SJCRH30 (cell line): ENCODE data around the gene CHST11. TPM values are rescaled to one million over a fixed set of nuclear protein-coding genes. Genes with fewer than 3 reads are reported as not detected.
"Not testable (repeated sequence)": the region's sequence is repeated elsewhere in the genome, so short reads cannot be mapped to it uniquely, and the experiment has no call there.

Source experiments
- DNase-seq, 2 experiments: peaks; one replicate each; pipeline ENCODE4 v3.0.0-alpha.2; 2015 to 2020
- H3K27ac ChIP-seq: fragments of 250-450 bp; sonication (Bioruptor Pico); 2 replicates; pipeline ENCODE4 v1.5.1; 2020; ENCODE audit warnings: mild to moderate bottlenecking, moderate library complexity
- H3K27me3 ChIP-seq: fragments of 250-450 bp; sonication (Bioruptor Pico); 2 replicates; pipeline ENCODE4 v1.5.1; 2020; ENCODE audit warnings: mild to moderate bottlenecking, moderate library complexity
- H3K36me3 ChIP-seq: fragments of 250-450 bp; sonication (Bioruptor Pico); 2 replicates; pipeline ENCODE4 v1.5.1; 2020; ENCODE audit warnings: mild to moderate bottlenecking, moderate library complexity
- H3K4me1 ChIP-seq: fragments of 250-450 bp; sonication (Bioruptor Pico); 2 replicates; pipeline ENCODE4 v1.5.1; 2020; ENCODE audit warnings: mild to moderate bottlenecking, moderate library complexity
- H3K4me3 ChIP-seq: fragments of 250-450 bp; sonication (Bioruptor Pico); 2 replicates; pipeline ENCODE4 v1.5.1; 2020; ENCODE audit warnings: mild to moderate bottlenecking, moderate library complexity
- H3K9me3 ChIP-seq: fragments of 250-450 bp; sonication (Bioruptor Pico); replicated peaks from 2 replicates; pipeline ENCODE4 v1.5.1; 2020; ENCODE audit warnings: mild to moderate bottlenecking, moderate library complexity
- total RNA-seq: library from RNA; depleted of rRNA; stranded (reverse); fragments of >200 nt; shearing (Covaris generic); gene quantifications from 2 replicates; pipeline ENCODE4 v1.2.3, GENCODE V29; 2014

The CHST11 gene
- total RNA-seq, 1 experiment from 2014 or later = 37.0 TPM

- Histone ChIP-seq H3K4me3 (no peak overlapping the region), H3K9me3 (no peaks in the 10 kb centered on the region), H3K27ac (no peak overlapping the region), H3K27me3 (no peaks in the 10 kb centered on the region), H3K36me3 (no peaks in the 10 kb centered on the region), H3K4me1 (peaks cover 3% of the 10 kb centered on the region; the same call in 1 of the 2 replicates)
- no peak for DNase-seq
Measured at GRCh38 chr12:104610513-104611235, 153.9 kb downstream of the CHST11 start.

GRCh38 chr12:104611671-104612070, 154.9 kb downstream of the CHST11 start:
- Histone ChIP-seq H3K4me1 (peaks cover 3% of the 10 kb centered on the region; the same call in 1 of the 2 replicates), H3K9me3 (no peaks in the 10 kb centered on the region), H3K27ac (no peak overlapping the region), H3K27me3 (no peaks in the 10 kb centered on the region), H3K4me3 (no peak overlapping the region), H3K36me3 (no peaks in the 10 kb centered on the region)
- DNase-seq = no peak

- H3K4me1 ChIP-seq, H3K9me3 ChIP-seq, H3K4me3 ChIP-seq, H3K27me3 ChIP-seq, H3K36me3 ChIP-seq, DNase-seq, H3K27ac ChIP-seq: not testable (repeated sequence)
Measured at GRCh38 chr12:104613372-104613771, 156.6 kb downstream of the CHST11 start.

- H3K4me1 ChIP-seq = peaks cover 14% of the 10 kb centered on the region
- H3K27me3 ChIP-seq = no peaks in the 10 kb centered on the region
Measured at GRCh38 chr12:104615048-104615561, 158.4 kb downstream of the CHST11 start.

GRCh38 chr12:104618691-104619090, 161.9 kb downstream of the CHST11 start:
- H3K27me3 ChIP-seq = no peaks in the 10 kb centered on the region
- DNase-seq = no peak
- peaks cover 26% of the 10 kb centered on the region for H3K4me1 ChIP-seq
- H3K27ac ChIP-seq = no peak overlapping the region
- no peaks in the 10 kb centered on the region for H3K9me3 ChIP-seq
- no peaks in the 10 kb centered on the region for H3K36me3 ChIP-seq
- H3K4me3 ChIP-seq = no peak overlapping the region

More at GRCh38 chr12:104615048-104615561, 158.4 kb downstream of the CHST11 start:
- no peak overlapping the region for H3K27ac ChIP-seq
- H3K9me3 ChIP-seq = no peaks in the 10 kb centered on the region
- no peaks in the 10 kb centered on the region for H3K36me3 ChIP-seq
- no peak overlapping the region for H3K4me3 ChIP-seq
- no peak for DNase-seq

GRCh38 chr12:104619305-104619704, 162.6 kb downstream of the CHST11 start:
- peaks cover 26% of the 10 kb centered on the region for H3K4me1 ChIP-seq
- no peaks in the 10 kb centered on the region for H3K27me3 ChIP-seq
- H3K9me3 ChIP-seq = no peaks in the 10 kb centered on the region
- no peak overlapping the region for H3K4me3 ChIP-seq
- H3K27ac ChIP-seq = peak overlapping the region; percentile 91
- H3K36me3 ChIP-seq = no peaks in the 10 kb centered on the region
- peak in 1 of 2 experiments; percentile 21 for DNase-seq

GRCh38 chr12:104620837-104621531, 164.2 kb downstream of the CHST11 start:
- Histone ChIP-seq H3K9me3 (no peaks in the 10 kb centered on the region), H3K27me3 (no peaks in the 10 kb centered on the region), H3K36me3 (no peaks in the 10 kb centered on the region), H3K4me1 (peaks cover 31% of the 10 kb centered on the region), H3K27ac (peak overlapping the region; percentile 91), H3K4me3 (no peak overlapping the region)
- DNase-seq = peak; percentile 53 to 74

GRCh38 chr12:104622928-104623327, 166.2 kb downstream of the CHST11 start:
- peaks cover 46% of the 10 kb centered on the region for H3K4me1 ChIP-seq
- H3K27ac ChIP-seq = no peak overlapping the region
- no peak overlapping the region for H3K4me3 ChIP-seq
- H3K9me3 ChIP-seq = no peaks in the 10 kb centered on the region
- no peak for DNase-seq
- H3K27me3 ChIP-seq = no peaks in the 10 kb centered on the region
- no peaks in the 10 kb centered on the region for H3K36me3 ChIP-seq

GRCh38 chr12:104623883-104624282, 167.1 kb downstream of the CHST11 start:
- H3K27me3 ChIP-seq = no peaks in the 10 kb centered on the region
- no peak for DNase-seq

GRCh38 chr12:104624529-104624928, 167.8 kb downstream of the CHST11 start:
- Histone ChIP-seq H3K4me3 (no peak overlapping the region), H3K27me3 (no peaks in the 10 kb centered on the region), H3K27ac (no peak overlapping the region), H3K36me3 (no peaks in the 10 kb centered on the region), H3K9me3 (no peaks in the 10 kb centered on the region), H3K4me1 (peaks cover 51% of the 10 kb centered on the region)
- DNase-seq = no peak

More at GRCh38 chr12:104623883-104624282, 167.1 kb downstream of the CHST11 start:
- Histone ChIP-seq H3K36me3 (no peaks in the 10 kb centered on the region), H3K4me3 (no peak overlapping the region), H3K9me3 (no peaks in the 10 kb centered on the region), H3K4me1 (peaks cover 52% of the 10 kb centered on the region), H3K27ac (no peak overlapping the region)

- Histone ChIP-seq H3K27ac (no peak overlapping the region), H3K27me3 (no peaks in the 10 kb centered on the region), H3K4me1 (peaks cover 50% of the 10 kb centered on the region), H3K9me3 (no peaks in the 10 kb centered on the region), H3K4me3 (no peak overlapping the region), H3K36me3 (no peaks in the 10 kb centered on the region)
- no peak for DNase-seq
Measured at GRCh38 chr12:104626069-104626837, 169.5 kb downstream of the CHST11 start.

- H3K4me1 ChIP-seq = peaks cover 52% of the 10 kb centered on the region
- no peaks in the 10 kb centered on the region for H3K9me3 ChIP-seq
- no peaks in the 10 kb centered on the region for H3K27me3 ChIP-seq
- H3K4me3 ChIP-seq = no peak overlapping the region
- no peaks in the 10 kb centered on the region for H3K36me3 ChIP-seq
- H3K27ac ChIP-seq = peak overlapping the region; percentile 19; the same call in 1 of the 2 replicates
- no peak for DNase-seq
Measured at GRCh38 chr12:104627231-104627989, 170.7 kb downstream of the CHST11 start.

- Histone ChIP-seq H3K27me3 (no peaks in the 10 kb centered on the region), H3K27ac (peak overlapping the region; percentile 19; the same call in 1 of the 2 replicates), H3K4me1 (peaks cover 59% of the 10 kb centered on the region), H3K4me3 (no peak overlapping the region), H3K36me3 (no peaks in the 10 kb centered on the region), H3K9me3 (no peaks in the 10 kb centered on the region)
- DNase-seq = peak; percentile 40 to 74
Measured at GRCh38 chr12:104627990-104628830, 171.5 kb downstream of the CHST11 start.
